DMS153 treated with DMSO at 0.1 percent for 48 hours (cell line): ENCODE results near the gene TNFRSF13B.
"Not testable (repeated sequence)": the region's sequence is repeated elsewhere in the genome, so short reads cannot be mapped to it uniquely, and the experiment has no call there.

ENCODE experiments used
- DNase-seq: peaks from one replicate; lab custom pipeline; 2025; ENCODE audit not compliant: unreplicated experiment; lab: John Stamatoyannopoulos, UW

Gene TNFRSF13B

GRCh38 chr17:16912021-16912962 is 59.6 kb downstream of the TNFRSF13B start:
- DNase-seq: no peak

GRCh38 chr17:16911141-16911937 is 60.6 kb downstream of the TNFRSF13B start:
- no peak for DNase-seq

GRCh38 chr17:16910341-16910740 is 61.6 kb downstream of the TNFRSF13B start:
- no peak for DNase-seq

GRCh38 chr17:16909472-16910246 is 62.3 kb downstream of the TNFRSF13B start:
- no peak for DNase-seq

GRCh38 chr17:16908273-16908672 is 63.6 kb downstream of the TNFRSF13B start:
- no peak for DNase-seq

GRCh38 chr17:16906680-16907079 is 65.2 kb downstream of the TNFRSF13B start:
- no peak for DNase-seq

GRCh38 chr17:16905593-16906191 is 66.2 kb downstream of the TNFRSF13B start:
- no peak for DNase-seq

GRCh38 chr17:16903070-16903469 is 68.8 kb downstream of the TNFRSF13B start:
- DNase-seq: not testable (repeated sequence)

- DNase-seq: no peak
Observed at GRCh38 chr17:16900288-16900882, 71.5 kb downstream of the TNFRSF13B start.

GRCh38 chr17:16897211-16897896 is 74.6 kb downstream of the TNFRSF13B start:
- not testable (repeated sequence) for DNase-seq

GRCh38 chr17:16896235-16896634 is 75.7 kb downstream of the TNFRSF13B start:
- not testable (repeated sequence) for DNase-seq

- DNase-seq: not testable (repeated sequence)
Observed at GRCh38 chr17:16893527-16893926, 78.4 kb downstream of the TNFRSF13B start.

GRCh38 chr17:16892876-16893454 is 79.0 kb downstream of the TNFRSF13B start:
- DNase-seq: not testable (repeated sequence)

- DNase-seq: no peak
Observed at GRCh38 chr17:16889088-16889465, 82.8 kb downstream of the TNFRSF13B start.
